Progenitor cell of endocrine pancreas (in vitro differentiated cells): Measurements from ENCODE around the gene GGCX. TPM values are rescaled to one million over a fixed set of nuclear protein-coding genes. Genes with fewer than 3 reads are reported as not detected.

ENCODE experiments used
- DNase-seq: peaks from one replicate; pipeline ENCODE4 v3.0.0; 2021; ENCODE audit warnings: low spot score; ENCODE audit not compliant: unreplicated experiment
- H3K27ac Mint-ChIP-seq: 2 replicates; pipeline ENCODE4 v1.8.0; 2021; ENCODE audit warnings: mild to moderate bottlenecking, moderate library complexity, mixed read lengths
- H3K27me3 Mint-ChIP-seq: 2 replicates; pipeline ENCODE4 v1.8.0; 2021; ENCODE audit warnings: mixed read lengths
- H3K36me3 Mint-ChIP-seq: 2 replicates; pipeline ENCODE4 v1.8.0; 2022; ENCODE audit warnings: mixed read lengths; ENCODE audit not compliant: insufficient read depth
- H3K4me1 Mint-ChIP-seq: 2 replicates; pipeline ENCODE4 v1.8.0; 2021; ENCODE audit warnings: low read depth, mixed read lengths
- H3K4me3 Mint-ChIP-seq: 2 replicates; pipeline ENCODE4 v1.8.0; 2021; ENCODE audit warnings: low read depth, mild to moderate bottlenecking, moderate library complexity, mixed read lengths
- H3K9me3 Mint-ChIP-seq: 2 replicates; pipeline ENCODE4 v1.8.0; 2021; ENCODE audit warnings: low read depth, mixed read lengths
- total RNA-seq: library from RNA; stranded (reverse); gene quantifications from 2 replicates; pipeline ENCODE4 v1.2.1, GENCODE V29; 2021
- TF ChIP-seq, protein P1 (sequence below): fragments of 200-600 bp; sonication (generic); IDR thresholded peaks from one replicate; pipeline ENCODE4 v1.5.0; 2021; ENCODE audit warnings: antibody characterized with exemption, mild to moderate bottlenecking; ENCODE audit not compliant: unreplicated experiment

GGCX gene
- total RNA-seq, 1 donor from 2014 or later: 69.2 TPM

DNA sequence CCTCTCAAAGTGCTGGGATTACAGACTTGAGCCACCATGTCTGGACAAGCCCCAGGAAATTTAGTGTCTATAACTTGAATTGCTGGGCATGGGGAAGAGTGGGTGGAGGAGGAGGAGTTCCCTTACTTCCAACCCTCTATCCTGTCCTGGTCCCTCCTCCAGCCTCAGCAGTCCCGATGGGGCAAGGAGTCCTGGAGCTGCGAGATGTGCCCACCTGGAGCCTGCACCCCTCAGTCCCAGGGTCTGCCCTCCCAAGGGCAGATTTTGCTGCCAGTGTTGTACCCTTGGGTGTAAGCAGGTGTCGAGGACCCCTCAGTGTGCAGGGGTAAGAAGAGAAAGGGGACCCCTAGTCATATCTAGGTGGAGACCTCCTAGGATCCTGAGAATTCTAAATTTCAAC lies 18.9 kb upstream of the GGCX start:
- H3K27me3 Mint-ChIP-seq: no peaks in the 10 kb centered on the region
- no peak for DNase-seq
- no peak overlapping the region for H3K4me3 Mint-ChIP-seq
- H3K9me3 Mint-ChIP-seq: no peaks in the 10 kb centered on the region
- peaks cover 31% of the 10 kb centered on the region for H3K4me1 Mint-ChIP-seq
- TF ChIP-seq, protein P1, sequence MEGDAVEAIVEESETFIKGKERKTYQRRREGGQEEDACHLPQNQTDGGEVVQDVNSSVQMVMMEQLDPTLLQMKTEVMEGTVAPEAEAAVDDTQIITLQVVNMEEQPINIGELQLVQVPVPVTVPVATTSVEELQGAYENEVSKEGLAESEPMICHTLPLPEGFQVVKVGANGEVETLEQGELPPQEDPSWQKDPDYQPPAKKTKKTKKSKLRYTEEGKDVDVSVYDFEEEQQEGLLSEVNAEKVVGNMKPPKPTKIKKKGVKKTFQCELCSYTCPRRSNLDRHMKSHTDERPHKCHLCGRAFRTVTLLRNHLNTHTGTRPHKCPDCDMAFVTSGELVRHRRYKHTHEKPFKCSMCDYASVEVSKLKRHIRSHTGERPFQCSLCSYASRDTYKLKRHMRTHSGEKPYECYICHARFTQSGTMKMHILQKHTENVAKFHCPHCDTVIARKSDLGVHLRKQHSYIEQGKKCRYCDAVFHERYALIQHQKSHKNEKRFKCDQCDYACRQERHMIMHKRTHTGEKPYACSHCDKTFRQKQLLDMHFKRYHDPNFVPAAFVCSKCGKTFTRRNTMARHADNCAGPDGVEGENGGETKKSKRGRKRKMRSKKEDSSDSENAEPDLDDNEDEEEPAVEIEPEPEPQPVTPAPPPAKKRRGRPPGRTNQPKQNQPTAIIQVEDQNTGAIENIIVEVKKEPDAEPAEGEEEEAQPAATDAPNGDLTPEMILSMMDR: no peak
- H3K36me3 Mint-ChIP-seq: peaks cover 15% of the 10 kb centered on the region
- no peak overlapping the region for H3K27ac Mint-ChIP-seq

DNA sequence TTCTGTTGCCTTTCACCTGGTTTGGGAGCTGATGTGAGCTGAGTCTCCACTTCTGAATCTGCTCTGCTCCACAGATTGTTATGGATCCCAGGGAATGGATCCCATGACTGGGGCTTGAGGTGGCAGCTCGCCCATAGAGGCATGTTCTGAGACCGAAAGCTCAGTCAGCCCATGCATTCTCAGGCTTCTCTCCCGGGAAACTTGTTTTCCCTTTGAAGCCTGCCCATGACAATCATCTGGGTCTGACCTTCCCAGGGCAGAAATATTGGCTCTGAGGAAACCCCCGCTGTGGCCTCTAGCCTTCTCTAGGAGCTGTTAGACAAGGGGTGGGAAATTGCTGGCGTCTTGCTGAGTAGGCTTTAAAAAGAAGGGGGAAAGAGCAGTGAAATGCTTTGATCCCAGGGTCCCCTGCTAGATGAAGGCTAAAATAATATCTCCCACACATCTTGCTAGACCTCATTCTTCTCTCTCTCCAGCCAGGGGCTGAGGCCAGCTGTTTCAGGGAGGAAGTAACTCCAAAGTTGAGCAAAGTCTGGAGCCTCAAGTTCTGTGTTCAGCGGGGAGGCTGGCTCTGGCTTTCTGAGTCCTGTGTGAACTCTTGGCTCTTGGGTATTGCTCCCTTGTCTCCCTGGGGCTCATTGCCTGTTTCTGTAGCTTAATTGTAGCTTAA lies 18.1 kb upstream of the GGCX start:
- Mint-ChIP-seq H3K27ac (no peak overlapping the region), H3K27me3 (no peaks in the 10 kb centered on the region), H3K4me3 (peak overlapping the region; percentile 86), H3K4me1 (peaks cover 27% of the 10 kb centered on the region), H3K9me3 (no peaks in the 10 kb centered on the region), H3K36me3 (peaks cover 15% of the 10 kb centered on the region)
- no peak for DNase-seq
- TF ChIP-seq, protein P1: no peak

DNA sequence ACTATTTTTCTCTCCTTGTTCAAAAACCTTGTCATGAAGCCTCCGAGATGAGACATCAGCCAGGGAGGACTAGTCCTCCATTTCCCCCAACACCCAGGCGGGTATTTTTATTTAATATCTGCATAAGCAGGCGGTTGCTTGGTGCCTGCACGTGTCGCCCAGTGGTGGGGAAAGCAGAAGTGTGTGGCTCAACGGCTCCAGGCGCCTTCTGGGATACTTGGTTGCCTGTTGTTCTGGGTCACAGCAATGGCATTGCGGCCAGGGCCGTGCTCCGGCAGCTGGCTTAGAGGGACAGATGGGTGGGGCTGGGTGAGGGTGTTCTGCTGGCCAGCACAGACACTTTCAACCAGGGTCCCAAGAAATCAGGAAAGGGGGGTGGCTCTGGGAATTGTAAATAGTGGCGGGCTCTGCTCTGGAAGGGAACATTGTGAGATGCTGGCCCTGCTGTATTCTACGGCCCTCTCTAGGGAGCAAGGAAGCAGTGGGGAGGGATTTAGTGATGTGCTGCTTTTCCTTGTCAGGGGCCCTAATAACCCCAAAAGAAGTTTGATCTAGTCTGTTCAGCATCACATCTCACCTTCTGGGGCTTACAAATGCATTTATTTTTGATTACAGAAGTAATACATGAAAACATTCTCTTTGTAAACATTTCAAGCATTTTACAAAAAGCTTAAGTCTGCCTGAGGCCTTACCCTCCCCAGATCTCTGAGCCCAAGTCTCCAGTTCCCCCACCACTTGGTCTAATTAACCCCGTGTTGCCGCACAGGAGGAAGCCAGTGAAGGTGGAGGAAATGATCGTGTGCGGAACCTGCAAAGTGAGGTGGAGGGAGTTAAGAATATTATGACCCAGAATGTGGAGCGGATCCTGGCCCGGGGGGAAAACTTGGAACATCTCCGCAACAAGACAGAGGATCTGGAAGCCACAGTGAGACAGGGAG lies 17.2 kb upstream of the GGCX start:
- H3K4me3 Mint-ChIP-seq: peak overlapping the region; percentile 86
- H3K4me1 Mint-ChIP-seq: peaks cover 27% of the 10 kb centered on the region
- H3K36me3 Mint-ChIP-seq: peaks cover 14% of the 10 kb centered on the region
- TF ChIP-seq, protein P1: no peak
- H3K27ac Mint-ChIP-seq: peak overlapping the region; percentile 96
- no peaks in the 10 kb centered on the region for H3K27me3 Mint-ChIP-seq
- H3K9me3 Mint-ChIP-seq: no peaks in the 10 kb centered on the region
- DNase-seq: no peak

DNA sequence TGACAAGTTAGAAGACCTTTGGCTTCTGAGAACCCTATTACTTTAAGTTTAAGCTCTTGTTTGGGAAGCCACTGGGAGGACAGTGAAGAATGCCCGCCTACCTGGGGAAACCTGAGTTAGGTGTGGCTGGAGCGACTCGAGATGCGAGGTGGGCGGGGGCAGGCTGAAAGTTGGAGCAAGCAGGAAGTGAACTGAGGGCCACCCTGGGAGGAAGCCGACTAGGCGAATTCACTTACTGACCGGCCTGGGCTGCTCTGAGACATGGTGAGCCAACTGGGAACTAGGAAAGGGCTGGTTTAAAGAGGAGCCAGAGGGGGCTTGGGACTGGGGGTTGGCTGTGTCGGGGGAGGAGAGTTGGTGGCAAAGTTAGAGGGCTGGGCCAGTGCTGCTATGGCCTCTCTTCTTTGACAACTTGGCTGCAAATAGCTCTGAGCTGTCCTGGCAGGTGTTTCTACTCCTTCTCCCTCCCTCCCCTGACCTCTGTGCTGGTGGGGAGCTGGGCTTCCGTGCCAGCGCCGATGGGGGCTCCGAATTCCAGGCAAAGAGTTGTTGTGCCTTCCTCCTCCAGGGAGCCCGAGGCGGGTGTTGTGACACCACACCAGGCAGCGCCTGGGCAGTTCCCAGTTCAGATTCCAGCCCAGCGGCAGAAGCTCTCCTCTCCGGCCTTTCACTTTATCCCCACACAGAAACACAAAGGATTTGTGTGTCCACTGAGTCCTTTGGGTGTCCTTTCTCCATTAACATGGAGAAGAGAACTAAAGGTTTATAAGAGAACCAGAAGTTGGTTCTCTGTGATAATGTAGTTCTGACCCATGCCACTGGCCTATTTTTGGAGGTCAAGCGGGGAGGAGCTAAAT lies 16.3 kb upstream of the GGCX start, which contains the start of gene VAMP8:
Gene VAMP8, plus strand, starts transcription at position 201 of the 857 bp plus-strand sequence. Its CDS starts 61 bp downstream, at position 262.
- TF ChIP-seq, protein P1: no peak
- no peaks in the 10 kb centered on the region for H3K27me3 Mint-ChIP-seq
- H3K4me1 Mint-ChIP-seq: peaks cover 27% of the 10 kb centered on the region
- H3K27ac Mint-ChIP-seq: peak within 1 kb of the TSS; percentile 96
- H3K9me3 Mint-ChIP-seq: no peaks in the 10 kb centered on the region
- peaks cover 12% of the 10 kb centered on the region for H3K36me3 Mint-ChIP-seq
- DNase-seq: no peak
- peak within 1 kb of the TSS; percentile 86 for H3K4me3 Mint-ChIP-seq

DNA sequence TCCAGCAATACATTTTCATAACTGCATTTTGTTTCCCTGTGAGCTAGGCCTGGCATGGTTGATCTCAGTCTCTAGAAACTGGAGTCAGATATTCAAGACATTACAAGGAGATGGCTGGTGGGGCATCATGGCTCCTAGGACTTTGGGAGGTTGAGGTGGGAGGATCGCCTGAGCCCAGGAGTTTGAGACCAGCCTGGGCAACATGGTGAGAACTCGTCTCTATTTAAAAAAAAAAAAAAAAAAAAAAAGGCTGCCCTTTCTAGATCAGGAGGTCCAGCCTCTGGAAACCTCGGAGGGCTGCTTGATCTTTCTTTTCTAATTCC lies 15.7 kb upstream of the GGCX start:
- peak overlapping the region; percentile 86 for H3K4me3 Mint-ChIP-seq
- H3K4me1 Mint-ChIP-seq: peaks cover 27% of the 10 kb centered on the region
- TF ChIP-seq, protein P1: no peak
- H3K9me3 Mint-ChIP-seq: no peaks in the 10 kb centered on the region
- H3K27me3 Mint-ChIP-seq: no peaks in the 10 kb centered on the region
- peak overlapping the region; percentile 96 for H3K27ac Mint-ChIP-seq
- H3K36me3 Mint-ChIP-seq: peaks cover 9% of the 10 kb centered on the region
- DNase-seq: no peak
